ENCODE data around the gene CCDC180.
A peak's percentile ranks its signal among the peaks of the same experiment; 100 is the strongest.
"Not testable (repeated sequence)": the region's sequence is repeated elsewhere in the genome, so short reads cannot be mapped to it uniquely, and the experiment has no call there.

CCDC180 gene

DNA sequence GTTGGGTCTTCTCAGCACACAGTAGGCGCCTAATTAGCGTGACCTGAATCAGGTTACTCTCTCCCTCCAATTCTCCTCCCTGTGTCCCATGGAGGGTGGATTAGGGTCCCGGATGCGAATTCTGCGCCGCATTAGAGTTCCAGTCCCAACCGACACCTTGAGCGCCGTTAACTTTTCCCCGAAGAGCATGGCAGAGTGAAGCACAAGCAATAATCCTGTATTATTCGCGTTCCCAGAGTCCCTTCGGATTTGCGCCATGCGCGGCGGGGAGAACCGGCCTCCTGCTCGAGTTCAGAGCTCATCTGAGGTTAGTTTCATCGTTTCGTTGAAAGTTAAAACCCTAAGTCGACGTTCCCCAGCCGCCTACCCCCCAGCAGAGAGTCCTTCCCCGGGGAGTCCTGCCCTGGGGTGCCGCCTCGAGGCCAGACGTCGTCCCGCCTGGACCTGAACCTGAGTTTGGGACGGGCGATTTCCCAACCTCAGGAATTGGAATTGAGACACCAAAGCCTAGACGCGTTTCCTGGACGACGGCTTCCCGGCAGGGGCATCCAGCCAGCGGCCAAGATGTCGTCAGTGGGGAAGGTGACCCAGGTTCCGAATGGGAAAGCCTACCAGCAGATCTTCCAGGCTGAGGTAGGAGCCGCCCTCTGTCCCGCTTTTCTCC lies at the start of gene CCDC180:
Gene CCDC180 (plus strand): TSS at position 160 of the 664 bp plus-strand sequence. CDS start 405 bp downstream, at position 565.
- peak in 4 of 56 donors; percentile 6 to 23 (median 11) for DNase-seq

DNA sequence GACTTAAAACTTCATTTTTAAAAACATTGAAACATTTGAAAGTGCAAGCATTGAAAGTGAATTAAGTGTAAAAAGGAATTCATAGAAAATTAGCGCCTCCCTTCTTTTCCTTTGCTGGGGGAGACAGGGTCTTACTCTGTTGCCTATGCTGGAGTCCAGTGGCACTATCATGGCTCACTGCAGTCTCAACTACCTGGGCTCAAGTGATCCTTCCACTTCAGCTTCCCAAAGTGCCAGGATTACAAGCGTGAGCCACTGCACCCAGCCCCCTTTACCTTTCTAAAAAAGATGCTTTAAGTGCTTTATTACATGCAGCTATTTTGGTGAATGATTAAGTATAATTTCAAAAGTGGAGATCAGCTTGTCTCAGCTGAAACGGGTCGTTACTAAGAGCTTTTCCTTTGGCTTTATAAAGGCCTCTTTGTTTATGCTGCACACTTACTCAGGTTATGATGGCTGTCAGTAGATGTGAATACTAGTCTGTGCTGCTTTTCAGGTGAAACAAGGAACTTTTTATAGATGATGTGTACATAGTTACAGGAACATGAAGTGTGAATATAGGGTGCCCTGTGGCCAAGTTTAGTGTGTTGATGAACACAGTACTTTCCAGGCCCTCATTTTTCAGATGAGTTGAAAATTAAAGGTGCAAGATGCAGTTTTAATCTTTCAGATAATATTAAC lies 47.5 kb upstream of the CCDC180 start:
- not testable (repeated sequence) for DNase-seq

DNA sequence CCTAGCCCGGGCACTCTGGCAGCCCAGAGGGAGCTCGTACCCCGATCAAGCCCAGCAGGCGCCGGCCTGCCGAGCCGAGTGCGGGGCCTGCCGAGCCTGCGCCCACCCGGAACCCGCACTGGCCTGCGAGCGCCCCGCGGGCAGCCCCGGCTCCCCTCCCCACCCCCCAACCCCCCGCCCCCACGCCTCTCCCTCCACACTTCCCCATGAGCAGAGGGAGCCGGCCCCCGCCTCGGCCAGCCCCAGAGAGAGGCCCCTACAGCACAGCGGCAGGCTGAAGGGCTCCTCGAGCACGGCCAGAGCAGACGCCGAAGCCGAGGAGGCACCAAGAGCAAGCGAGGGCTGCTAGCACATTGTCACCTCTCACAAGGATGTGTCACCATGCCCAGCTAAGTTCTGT lies 36.2 kb upstream of the CCDC180 start:
- DNase-seq = no peak

DNA sequence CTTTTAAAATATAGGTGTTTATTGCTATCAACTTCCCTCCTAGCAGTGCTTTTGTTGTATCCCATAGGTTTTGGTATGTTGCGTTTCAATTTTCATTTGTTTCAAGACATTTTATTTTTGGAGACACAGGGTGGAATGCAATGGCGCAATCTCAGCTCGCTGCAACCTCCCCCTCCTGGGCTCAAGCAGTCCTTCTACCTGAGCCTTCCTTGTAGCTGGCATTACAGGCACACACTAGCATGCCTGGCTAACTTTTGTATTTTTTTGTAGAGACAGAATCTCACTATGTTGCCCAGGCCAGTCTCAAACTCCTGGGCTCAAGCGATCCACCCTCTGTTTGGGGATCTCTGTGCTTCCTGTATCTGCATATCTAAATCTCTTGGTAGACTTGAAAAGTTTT lies 35.4 kb upstream of the CCDC180 start:
- DNase-seq = no peak

DNA sequence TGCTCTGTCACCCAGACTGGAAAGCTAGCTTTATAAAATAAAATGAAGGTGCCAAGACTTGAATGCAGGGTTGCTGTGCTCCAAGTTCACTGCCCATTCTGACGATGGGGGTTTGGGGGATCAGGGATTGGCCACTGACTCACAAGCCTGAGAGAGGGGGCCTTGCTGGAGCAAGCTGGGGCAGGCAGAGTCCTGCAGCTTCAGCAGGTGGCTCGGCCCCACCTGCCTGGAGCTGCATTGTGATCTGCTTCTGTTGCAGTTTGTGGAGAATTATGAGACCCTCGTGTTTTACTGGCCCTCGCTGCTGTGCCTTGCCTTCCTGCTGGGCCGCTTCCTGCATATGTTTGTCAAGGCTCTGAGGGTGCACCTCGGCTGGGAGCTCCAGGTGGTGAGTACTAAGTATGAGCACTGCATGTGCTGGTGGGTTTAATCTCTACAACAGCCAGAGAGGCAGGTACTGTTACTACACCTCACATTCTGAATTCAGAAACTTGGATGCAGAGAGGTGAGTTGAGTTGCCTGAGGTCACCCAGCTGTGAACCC lies 31.1 kb upstream of the CCDC180 start:
- DNase-seq = no peak

DNA sequence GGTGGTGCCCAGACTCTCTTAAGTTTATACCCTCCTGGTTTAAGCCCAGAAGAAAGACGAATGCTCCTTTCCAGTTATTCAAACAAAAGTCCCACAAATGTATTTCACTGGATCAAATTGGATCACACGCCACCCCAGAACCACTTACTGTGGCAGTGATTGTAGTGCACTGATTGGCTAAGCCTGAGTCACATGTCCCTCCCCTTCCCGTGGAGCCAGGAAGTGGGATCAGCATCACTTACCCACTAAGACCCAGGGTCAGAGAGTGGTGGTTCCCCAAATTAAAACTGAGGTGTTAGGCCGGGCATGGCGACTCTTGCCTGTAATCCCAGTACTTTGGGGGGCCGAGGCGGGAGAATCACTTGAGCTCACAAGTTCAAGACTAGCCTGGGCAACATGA lies 29.5 kb upstream of the CCDC180 start:
- no peak for DNase-seq

DNA sequence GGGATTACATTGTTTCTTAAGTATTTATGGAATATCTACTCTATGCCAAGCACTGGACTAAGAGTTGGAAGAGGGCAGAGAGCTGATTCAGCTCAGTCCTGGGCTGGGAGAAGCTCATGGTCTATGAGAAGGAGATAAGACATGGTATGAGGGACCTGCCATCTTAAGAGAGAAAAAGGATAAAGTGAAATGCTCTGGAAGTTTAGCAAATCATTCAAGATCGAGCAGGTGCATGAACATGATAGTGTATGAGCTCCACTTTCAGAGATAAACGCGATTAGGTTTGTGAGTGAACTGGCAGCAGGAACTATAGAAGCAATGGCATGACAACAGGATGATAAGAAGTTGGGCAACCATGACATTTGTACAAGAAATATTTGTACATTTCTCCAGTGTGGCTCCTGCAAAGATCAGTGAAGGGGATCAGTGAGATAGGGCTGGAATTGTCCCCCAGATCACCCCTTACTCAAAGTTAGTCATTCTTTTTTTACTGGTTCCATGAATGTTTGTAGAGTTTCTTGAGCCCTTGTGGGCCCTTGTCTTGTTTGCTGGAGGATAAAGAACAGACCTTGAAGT lies 26.6 kb upstream of the CCDC180 start:
- DNase-seq = no peak

DNA sequence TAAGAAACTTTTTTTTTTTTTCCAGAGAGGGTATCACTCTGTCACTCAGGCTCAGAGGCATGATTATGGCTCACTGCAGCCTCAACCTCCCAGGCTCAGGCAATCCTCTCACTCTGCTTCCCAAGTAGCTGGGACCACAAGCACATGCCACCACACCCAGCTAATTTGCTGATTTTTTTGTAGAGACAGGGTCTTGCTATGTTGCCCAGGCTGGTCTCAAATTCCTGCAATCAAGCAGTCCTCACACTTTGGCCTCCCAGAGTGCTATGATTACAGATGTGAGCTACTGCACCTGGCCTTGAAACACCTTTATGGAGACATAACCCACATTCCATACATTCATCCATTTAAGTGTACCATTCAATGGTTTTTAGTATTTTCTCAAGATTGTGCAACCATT lies 23.7 kb upstream of the CCDC180 start:
- DNase-seq = no peak

DNA sequence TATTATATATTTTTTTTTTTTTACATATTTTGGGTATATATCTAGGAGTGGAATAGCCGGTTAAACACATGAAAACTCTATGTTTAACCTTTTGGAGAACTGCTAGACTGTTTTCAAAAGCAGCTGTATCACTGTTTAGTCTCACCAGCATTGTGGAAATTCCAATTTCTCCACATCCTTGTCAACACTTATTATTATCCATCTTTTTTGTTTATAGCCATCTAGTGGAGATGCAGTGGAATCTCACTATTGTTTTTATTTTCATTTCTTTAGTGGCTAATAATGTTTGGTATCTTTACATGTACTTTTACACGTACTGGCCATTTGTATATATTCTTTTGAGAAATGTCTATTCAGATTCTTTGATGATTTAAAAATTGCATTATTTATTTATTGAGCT lies 22.7 kb upstream of the CCDC180 start:
- no peak for DNase-seq

DNA sequence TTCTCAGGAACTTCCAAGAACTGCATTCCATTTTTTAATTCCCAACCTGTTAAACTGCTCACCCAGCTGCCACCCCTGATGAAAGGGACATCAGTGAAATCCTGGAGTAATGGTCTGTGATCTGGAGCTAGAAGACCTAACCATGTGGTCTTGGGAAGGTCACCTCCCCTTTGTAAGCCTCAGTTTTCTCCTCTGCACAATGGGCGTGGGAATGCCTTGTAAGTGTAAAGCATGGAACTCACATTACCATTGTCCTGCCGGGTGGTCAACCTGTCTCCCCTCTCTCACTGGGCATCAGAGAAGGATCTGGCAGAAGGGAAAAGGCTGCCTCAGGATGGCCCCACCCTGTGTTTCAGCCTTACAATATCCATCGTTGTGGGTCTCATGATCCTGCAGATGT lies 15.3 kb upstream of the CCDC180 start:
- no peak for DNase-seq

DNA sequence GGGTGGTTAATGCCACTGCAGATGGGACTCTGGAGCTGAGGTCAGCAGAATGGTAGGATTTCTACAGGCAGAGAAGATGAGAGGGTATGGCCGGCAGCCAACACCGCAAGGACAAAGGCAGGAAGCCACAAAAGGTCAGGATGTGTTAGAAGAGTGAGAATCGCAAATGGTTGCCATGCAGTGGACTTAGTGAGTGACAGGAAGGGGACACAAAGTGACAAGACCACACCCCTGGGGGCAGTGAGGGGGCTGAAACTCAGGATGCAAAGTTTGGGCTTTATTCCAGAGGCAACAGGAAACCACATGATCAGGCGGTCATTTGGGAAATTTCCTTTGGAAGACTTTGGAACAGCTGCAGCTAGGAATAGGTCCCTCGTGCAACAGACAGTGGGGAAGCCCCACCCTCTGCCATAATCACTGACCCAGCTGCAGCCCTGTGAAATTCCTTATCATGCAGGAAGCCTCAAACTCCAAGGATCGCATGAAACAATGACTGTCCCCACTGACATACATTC lies 14.2 kb upstream of the CCDC180 start:
- peak in 1 of 56 donors; percentile 6 for DNase-seq

DNA sequence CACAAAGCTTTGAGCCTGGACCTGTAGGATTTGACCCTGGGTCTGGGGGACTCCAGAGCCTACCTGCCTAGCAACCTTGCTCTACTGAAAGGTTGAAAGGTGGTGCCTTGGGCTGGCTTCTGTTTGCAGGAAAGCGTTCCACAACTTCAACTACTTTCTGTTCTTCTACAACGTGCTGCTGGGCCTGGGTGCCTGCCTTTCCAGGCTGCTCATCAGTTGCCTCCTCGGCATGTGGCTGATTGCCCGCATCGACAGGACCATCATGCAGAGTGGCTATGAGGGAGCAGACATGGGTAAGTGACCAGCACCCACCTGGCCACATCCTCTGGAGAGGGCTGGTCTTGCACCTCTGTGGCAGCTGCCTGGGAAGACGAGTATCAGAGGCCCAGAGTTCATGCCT lies 13.6 kb upstream of the CCDC180 start:
- DNase-seq = no peak

DNA sequence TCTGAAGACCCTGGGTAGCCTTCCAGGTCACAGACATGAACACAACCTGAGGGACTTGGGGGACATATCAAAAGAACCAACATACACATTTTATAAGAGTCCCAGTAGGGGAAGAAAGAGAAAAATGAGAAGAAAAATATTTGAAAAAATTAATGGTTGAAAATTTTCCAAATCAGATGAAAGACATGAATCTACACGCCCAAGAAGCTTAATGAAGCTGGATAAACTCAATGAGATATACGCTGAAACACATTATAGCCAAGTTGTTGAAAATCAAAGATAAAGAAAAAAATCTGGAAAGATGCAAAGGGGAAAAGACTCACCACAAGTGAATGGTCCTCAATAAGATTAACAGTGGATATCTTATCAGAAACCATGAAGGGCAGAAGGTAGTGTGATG lies 9.6 kb upstream of the CCDC180 start:
- no peak for DNase-seq

DNA sequence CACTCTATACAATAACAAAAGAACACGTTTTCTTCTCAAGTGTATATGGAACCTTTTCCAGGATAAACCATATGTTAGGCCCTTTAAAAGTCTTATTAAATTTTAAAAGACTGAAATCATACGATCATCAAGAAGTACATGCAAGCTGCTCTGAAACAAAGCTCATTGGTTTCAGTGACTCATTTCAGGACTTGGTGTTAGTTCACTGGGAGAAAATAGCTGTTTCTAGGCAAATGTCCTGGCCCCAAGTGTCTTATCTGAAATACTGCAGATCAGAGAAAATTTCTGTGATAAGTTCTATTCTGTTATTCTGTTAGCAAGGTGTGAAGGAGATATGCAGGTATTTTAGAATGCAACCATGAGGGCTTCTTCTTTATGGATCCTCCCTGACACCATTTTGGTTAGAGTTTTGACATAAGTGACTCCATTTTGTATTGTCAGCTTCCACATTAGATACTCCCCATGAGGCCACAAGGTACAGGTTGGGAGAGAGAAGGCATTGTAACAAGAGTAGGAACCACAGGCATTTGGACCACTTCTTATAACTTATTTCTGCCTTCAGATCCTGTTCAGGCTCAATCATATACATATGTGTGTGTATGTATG lies 7.5 kb upstream of the CCDC180 start:
- no peak for DNase-seq

DNA sequence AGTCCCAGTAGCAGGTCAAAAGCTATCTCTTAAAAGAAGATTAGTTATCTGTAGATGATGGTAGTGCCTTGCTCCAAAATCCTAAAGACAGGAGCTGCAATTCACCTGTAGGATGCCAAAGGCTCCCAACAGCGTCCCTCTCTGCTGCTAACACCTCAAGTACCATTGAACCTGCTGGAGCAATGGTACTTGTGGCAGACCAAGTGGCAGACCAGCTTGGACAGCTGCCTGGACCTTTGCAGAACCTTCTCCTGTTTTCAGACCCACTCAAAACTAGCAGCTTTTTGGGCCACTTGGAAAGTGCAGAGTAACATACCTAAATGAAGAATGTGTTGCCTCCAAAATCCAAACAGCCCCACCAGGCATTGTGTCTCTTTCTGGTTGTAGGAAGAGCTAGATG lies 6.9 kb upstream of the CCDC180 start:
- no peak for DNase-seq

DNA sequence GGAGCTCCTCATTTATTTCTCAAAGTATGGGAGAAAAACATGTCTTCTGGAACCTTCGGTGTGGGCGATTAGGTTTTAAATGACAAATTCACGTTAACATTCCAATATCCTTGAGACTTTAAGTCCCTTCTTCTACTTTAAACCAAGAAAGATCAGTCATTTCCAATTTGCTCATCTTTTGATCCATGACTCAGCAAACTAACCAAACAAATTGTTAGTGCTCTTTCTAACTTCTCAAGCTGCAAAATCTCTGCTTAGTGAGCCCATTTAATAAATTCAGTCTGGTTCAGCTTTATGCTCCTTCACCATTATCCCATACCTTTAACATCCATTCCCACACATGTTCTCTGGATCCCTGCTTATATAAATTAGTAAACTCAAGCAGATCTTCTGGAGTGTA lies 5.5 kb upstream of the CCDC180 start:
- no peak for DNase-seq

DNA sequence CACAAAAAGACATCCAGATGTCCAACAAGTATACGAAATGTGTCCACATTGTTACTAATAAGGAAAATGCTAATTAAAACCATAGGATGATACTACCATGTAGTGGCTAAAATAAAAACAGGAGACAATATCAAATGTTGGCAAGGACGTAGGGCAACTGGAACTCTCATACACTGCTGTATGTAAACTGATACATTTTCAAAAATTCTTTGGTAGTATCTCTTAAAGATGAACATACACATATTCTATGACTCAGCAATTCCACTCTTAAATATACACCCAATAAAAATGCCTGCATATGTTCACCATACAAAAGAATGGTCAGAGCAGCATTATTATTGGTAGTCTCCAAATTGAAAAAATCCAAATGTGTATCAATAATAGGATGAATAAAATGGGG lies 2.9 kb upstream of the CCDC180 start:
- no peak for DNase-seq

DNA sequence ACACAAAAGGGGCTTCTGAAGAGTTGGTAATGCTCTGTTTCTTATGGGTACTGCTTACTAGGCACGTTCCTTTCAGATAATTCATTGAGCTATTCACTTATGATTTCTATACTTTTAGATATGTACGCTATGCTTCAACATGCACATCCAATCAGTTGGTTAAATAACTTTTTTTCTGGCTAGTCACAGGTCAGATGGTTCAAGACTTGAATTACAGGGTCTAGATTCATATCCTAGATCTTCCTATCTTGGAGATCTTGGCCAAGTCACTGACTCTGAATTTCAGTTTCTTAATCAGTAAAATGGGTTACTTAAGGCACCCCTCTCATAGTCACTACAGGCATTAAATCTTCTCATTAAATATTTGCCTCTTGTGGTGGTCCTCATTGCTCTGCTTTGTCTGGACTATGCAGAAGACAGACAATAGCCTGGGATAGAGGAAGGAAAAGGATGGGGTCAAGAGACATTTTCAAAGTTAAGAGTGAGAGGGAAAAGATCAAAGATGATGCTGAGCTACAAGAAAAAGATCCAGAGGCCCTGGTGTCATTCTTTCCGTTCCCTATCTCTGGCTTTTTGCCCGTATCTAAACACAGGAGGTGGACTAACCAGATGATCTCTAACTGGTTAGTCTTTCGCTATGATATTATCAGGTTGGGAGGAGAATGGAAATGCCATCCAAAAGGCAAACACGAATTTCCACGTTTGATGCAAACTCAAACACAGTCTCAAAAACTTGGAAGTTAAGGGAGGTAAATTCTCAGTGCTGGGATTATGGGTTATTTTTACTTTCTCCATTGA lies 1.8 kb upstream of the CCDC180 start:
- no peak for DNase-seq

DNA sequence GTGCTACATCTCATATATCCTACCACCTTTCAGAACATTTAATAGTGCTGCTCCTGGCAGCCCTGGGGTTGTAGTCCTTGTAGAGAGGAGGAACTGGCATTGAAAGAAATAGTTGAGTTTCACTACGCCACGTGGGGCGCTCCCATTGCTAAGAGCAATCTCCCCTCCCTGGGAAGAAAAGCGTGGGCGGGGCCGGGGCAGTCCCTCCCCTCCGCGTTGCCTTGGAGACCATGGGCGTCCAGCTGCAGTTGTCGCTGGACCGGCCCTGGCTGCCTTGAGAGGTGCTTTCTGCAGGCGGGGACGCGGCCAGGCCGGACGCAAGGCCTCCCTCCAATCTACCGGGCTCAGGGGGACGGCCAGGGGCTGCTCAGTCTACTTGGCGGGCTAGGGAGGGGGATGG lies 368 bp upstream of the CCDC180 start:
- peak in 45 of 56 donors; percentile 8 to 80 (median 46) for DNase-seq

DNA sequence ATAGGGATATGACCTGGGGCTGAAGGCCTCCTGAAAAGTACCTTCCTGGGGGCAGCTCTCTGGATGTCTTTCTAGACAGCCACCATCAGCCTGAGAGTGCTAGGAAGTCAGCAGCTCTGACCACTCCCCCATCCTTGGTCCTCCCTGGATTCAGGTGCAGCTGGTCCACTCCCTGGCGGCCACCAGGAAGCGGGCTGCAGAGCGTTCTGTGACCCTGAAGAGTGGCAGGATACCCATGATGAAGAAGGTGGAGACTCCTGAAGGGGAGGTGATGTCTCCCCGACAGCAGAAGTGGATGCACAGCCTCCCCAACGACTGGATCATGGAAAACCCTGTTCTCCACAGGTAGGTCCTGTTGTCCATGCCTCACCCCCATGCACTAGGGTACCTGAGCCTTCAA lies 1.8 kb downstream of the CCDC180 start:
- DNase-seq = no peak

DNA sequence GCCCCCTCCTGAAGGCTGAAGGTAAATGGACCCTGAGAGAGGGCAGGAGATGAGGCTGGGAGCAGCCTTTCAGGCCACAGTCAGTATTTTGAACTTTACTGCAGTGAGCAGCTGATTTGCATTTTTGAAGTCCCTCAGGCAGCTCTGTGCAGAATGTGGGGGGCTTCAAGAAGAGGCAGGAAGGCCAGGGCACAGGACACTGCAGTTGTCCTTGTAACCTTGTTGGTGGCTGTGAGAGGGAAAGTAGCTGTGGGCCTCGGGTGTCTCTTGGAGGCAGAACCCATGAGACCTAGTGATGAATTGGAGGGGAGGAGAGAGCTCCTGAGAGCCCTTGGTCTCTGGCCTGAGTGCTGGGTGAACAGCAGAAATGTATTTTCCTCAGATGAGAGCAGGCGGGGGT lies 2.6 kb downstream of the CCDC180 start:
- no peak for DNase-seq
